CD4-positive, alpha-beta T cell (primary cell): Measurements from ENCODE around the gene RPL18A. TPM values are rescaled to one million over a fixed set of nuclear protein-coding genes. Genes with fewer than 3 reads are reported as not detected.

Experiments used
- ATAC-seq: fragments of 200-7000 bp; cut with Tn5 transposase; one replicate; pipeline ENCODE4 v1.10.0; 2022; ENCODE audit warnings: mild to moderate bottlenecking; ENCODE audit not compliant: poor library complexity
- CTCF ChIA-PET: fragments of 350-600 bp; sonication (Branson Sonifier 250); formaldehyde crosslinking; loops from one replicate; lab custom pipeline; 2021; ENCODE audit warnings: antibody characterized with exemption, inconsistent platforms; lab: Charles Lee
- POLR2A ChIA-PET: fragments of 350-600 bp; sonication (Branson Sonifier 250); formaldehyde crosslinking; loops from one replicate; lab custom pipeline; 2021; ENCODE audit warnings: antibody characterized with exemption, inconsistent platforms; lab: Charles Lee
- DNase-seq, 14 experiments: peaks; one replicate each; pipeline ENCODE4 v3.0.0-alpha.2; 2013 to 2020; ENCODE audit warnings: mixed read lengths in 2 of 14
- H3K27ac ChIP-seq, 2 donors: one replicate each; pipeline versions ENCODE4 v1.5.1 to v1.7.0; 2013; ENCODE audit warnings: low read length in 2 of 2, low read depth in 1 of 2, mild to moderate bottlenecking in 1 of 2
- H3K27me3 ChIP-seq, 2 experiments: 1 replicate in 1 of 2; 2 replicates in 1 of 2; pipeline versions ENCODE4 v1.6.1 to v1.7.0; 2013; ENCODE audit warnings: low read length in 2 of 2, control low read depth in 1 of 2, mild to moderate bottlenecking in 1 of 2, moderate library complexity in 1 of 2; ENCODE audit not compliant: insufficient read depth in 2 of 2, control insufficient read depth in 1 of 2
- H3K36me3 ChIP-seq: one replicate; pipeline ENCODE4 v1.6.1; 2013; ENCODE audit warnings: low read length, control low read depth; ENCODE audit not compliant: insufficient read depth
- H3K4me1 ChIP-seq: one replicate; pipeline ENCODE4 v1.6.1; 2013; ENCODE audit warnings: low read length, control low read depth; ENCODE audit not compliant: insufficient read depth
- H3K4me3 ChIP-seq: one replicate; pipeline ENCODE4 v1.5.1; 2013; ENCODE audit warnings: mild to moderate bottlenecking, low read length, moderate library complexity
- H3K9me3 ChIP-seq, 2 experiments: 1 replicate in 1 of 2; 2 replicates in 1 of 2; pipeline versions ENCODE4 v1.6.1 to v1.7.0; 2013; ENCODE audit warnings: low read length in 2 of 2, mild to moderate bottlenecking in 2 of 2, control low read depth in 1 of 2, moderate library complexity in 1 of 2; ENCODE audit not compliant: control insufficient read depth in 1 of 2, insufficient read depth in 1 of 2
- H3K27ac Mint-ChIP-seq: one replicate; pipeline ENCODE4 v1.8.0; 2020; ENCODE audit warnings: mixed read lengths
- H3K27me3 Mint-ChIP-seq: one replicate; pipeline ENCODE4 v1.8.0; 2021; ENCODE audit warnings: mixed read lengths
- H3K36me3 Mint-ChIP-seq: one replicate; pipeline ENCODE4 v1.8.0; 2021; ENCODE audit warnings: low read depth, mixed read lengths
- H3K4me1 Mint-ChIP-seq: one replicate; pipeline ENCODE4 v1.8.0; 2021; ENCODE audit warnings: low read depth, mixed read lengths
- H3K4me3 Mint-ChIP-seq: one replicate; pipeline ENCODE4 v1.8.0; 2020; ENCODE audit warnings: mild to moderate bottlenecking, mixed read lengths
- H3K9me3 Mint-ChIP-seq: one replicate; pipeline ENCODE4 v1.8.0; 2020; ENCODE audit warnings: mixed read lengths
- intact Hi-C, 2 experiments: fragments of 100-400 bp; cut with DNase I in 1 of 2; cut with micrococcal nuclease in 1 of 2; formaldehyde crosslinking; loops; one replicate each; pipeline versions ENCODE4 v1.15.1 to v1.9.0; 2023 to 2025; cut with DNase I, micrococcal nuclease
- total RNA-seq, 174 experiments: library from RNA in 2 of 174; stranded (reverse) in 2 of 174; gene quantifications; one replicate each; pipeline ENCODE4 v1.2.3 and lab custom pipeline; 2021 to 2026
- TF ChIP-seq, protein P1 (sequence below): fragments of 200-600 bp; IDR thresholded peaks from one replicate; pipeline ENCODE4 v1.8.0; 2022; ENCODE audit warnings: antibody characterized with exemption, mild to moderate bottlenecking

RPL18A gene
- total RNA-seq, 2 experiments from 2014 or later: 4,157 to 4,260 TPM

DNA sequence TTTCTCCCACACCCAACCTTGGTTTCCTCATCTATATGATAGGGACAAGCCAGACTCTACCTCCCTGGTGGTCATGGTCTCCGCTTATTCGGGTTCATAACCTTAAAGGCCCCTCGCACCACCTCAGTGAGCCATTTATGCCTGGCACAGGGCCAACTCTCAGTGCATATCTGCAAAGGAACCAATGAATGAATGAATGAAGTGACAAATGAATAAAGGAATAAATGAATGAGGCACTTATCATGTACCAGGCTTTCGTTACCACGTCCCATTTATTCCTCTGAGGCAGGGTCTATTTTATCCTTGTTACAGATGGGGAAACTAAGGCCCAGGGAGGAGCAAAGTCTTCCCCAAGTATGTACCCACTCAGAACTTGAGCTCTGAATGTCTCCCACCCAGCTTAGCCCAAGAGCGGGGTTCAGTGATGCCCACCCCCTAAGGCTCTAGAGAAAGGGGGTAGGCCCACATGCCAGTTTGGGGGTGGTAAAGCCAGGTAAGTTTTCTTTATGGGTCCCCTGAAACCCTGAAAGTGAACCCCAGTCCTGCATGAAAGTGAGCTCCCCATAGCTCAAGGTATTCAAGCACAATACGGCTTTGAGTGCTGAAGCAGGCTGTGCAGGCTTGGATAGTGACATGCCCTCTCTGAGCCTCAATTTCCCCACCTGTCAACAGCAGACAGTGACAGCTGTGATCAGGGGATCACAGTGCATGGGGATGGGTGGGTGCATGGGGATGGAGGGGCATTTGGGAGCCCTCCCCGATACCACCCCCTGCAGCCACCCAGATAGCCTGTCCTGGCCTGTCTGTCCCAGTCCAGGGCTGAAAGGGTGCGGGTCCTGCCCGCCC lies 11.5 kb downstream of the RPL18A start:
- Histone ChIP-seq H3K27ac (no peak overlapping the region), H3K4me1 (peaks cover 35% of the 10 kb centered on the region), H3K9me3 (no peaks in the 10 kb centered on the region), H3K27me3 (no peaks in the 10 kb centered on the region), H3K4me3 (peak overlapping the region; percentile 58), H3K36me3 (no peaks in the 10 kb centered on the region)
- Mint-ChIP-seq H3K9me3 (no peaks in the 10 kb centered on the region), H3K4me1 (peaks cover 19% of the 10 kb centered on the region), H3K27me3 (no peaks in the 10 kb centered on the region), H3K36me3 (no peaks in the 10 kb centered on the region), H3K27ac (peak overlapping the region; percentile 34), H3K4me3 (peak overlapping the region; percentile 91)
- DNase-seq (no peak), ATAC-seq (no peak)
- ChIA-PET POLR2A (interaction anchor here (0.7 to 4.3 kb wide), 6 partner anchors 11 to 129 kb away, joined by 3 to 57 read pairs (median 6); partner anchors contain the start of genes CCDC124, JAK3 and RPL18A), CTCF (interaction anchor here (0.6 to 4.2 kb wide), 6 partner anchors 12 to 1720 kb away, joined by 4 to 28 read pairs (median 4); partner anchors contain the start of genes CCDC124 and RPL18A)
- TF ChIP-seq, protein P1, sequence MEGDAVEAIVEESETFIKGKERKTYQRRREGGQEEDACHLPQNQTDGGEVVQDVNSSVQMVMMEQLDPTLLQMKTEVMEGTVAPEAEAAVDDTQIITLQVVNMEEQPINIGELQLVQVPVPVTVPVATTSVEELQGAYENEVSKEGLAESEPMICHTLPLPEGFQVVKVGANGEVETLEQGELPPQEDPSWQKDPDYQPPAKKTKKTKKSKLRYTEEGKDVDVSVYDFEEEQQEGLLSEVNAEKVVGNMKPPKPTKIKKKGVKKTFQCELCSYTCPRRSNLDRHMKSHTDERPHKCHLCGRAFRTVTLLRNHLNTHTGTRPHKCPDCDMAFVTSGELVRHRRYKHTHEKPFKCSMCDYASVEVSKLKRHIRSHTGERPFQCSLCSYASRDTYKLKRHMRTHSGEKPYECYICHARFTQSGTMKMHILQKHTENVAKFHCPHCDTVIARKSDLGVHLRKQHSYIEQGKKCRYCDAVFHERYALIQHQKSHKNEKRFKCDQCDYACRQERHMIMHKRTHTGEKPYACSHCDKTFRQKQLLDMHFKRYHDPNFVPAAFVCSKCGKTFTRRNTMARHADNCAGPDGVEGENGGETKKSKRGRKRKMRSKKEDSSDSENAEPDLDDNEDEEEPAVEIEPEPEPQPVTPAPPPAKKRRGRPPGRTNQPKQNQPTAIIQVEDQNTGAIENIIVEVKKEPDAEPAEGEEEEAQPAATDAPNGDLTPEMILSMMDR: no peak
- intact Hi-C loops: loop anchor here in 1 of 2 experiments (2.0 kb wide), 1 partner anchor 62 kb away; the partner anchor contains the start of gene CCDC124

DNA sequence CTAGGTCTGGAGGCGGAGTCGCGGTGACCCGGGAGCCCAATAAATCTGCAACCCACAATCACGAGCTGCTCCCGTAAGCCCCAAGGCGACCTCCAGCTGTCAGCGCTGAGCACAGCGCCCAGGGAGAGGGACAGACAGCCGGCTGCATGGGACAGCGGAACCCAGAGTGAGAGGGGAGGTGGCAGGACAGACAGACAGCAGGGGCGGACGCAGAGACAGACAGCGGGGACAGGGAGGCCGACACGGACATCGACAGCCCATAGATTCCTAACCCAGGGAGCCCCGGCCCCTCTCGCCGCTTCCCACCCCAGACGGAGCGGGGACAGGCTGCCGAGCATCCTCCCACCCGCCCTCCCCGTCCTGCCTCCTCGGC lies 12.2 kb downstream of the RPL18A start, which contains the start of gene SLC5A5:
SLC5A5 (plus strand) TSS at position 68 of the 373 bp plus-strand sequence. CDS start 375 bp downstream, outside the sequence.
- H3K36me3 Mint-ChIP-seq: no peaks in the 10 kb centered on the region
- peaks cover 35% of the 10 kb centered on the region for H3K4me1 ChIP-seq
- peak within 1 kb of the TSS; percentile 91 for H3K4me3 Mint-ChIP-seq
- ATAC-seq (no peak), DNase-seq (peak in 5 of 14 experiments; percentile 20 to 55 (median 42))
- no peaks in the 10 kb centered on the region for H3K27me3 ChIP-seq
- ChIA-PET POLR2A (interaction anchor here (0.7 to 4.3 kb wide), 5 partner anchors 12 to 129 kb away, joined by 3 to 57 read pairs (median 8); partner anchors contain the start of genes CCDC124, JAK3 and RPL18A), CTCF (interaction anchor here (0.6 to 4.2 kb wide), 5 partner anchors 13 to 1720 kb away, joined by 4 to 28 read pairs (median 4); partner anchors contain the start of genes CCDC124 and RPL18A)
- no peaks in the 10 kb centered on the region for H3K36me3 ChIP-seq
- H3K4me3 ChIP-seq: peak within 1 kb of the TSS; percentile 58
- no peaks in the 10 kb centered on the region for H3K9me3 Mint-ChIP-seq
- peaks cover 19% of the 10 kb centered on the region for H3K4me1 Mint-ChIP-seq
- peak within 1 kb of the TSS in 1 of 2 donors; percentile 25 for H3K27ac ChIP-seq
- H3K27me3 Mint-ChIP-seq: no peaks in the 10 kb centered on the region
- TF ChIP-seq, protein P1: no peak
- no peaks in the 10 kb centered on the region for H3K9me3 ChIP-seq
- peak within 1 kb of the TSS; percentile 34 for H3K27ac Mint-ChIP-seq
- intact Hi-C loops: loop anchor here (1.0 to 2.0 kb wide), 2 partner anchors 10 to 61 kb away; partner anchors contain the start of gene CCDC124 (in 1 of the 2)

DNA sequence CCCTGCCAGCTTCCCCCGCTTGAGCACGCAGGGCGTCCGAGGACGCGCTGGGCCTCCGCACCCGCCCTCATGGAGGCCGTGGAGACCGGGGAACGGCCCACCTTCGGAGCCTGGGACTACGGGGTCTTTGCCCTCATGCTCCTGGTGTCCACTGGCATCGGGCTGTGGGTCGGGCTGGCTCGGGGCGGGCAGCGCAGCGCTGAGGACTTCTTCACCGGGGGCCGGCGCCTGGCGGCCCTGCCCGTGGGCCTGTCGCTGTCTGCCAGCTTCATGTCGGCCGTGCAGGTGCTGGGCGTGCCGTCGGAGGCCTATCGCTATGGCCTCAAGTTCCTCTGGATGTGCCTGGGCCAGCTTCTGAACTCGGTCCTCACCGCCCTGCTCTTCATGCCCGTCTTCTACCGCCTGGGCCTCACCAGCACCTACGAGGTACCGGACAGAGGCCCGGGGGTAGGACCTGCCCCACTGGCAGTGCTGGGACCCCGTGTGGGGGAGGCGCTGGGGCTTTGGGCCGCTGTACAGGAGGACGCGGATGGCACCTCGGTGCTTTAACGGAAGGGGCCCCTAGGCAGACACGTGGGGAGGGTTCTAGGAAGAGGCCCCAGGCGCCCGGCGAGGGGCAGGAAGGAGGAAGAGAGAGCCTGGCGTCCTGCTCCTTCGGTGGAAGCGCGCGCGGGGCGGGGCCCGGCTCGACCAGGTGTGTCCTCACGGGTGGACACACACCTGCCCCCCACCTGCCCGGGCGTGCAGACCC lies 12.7 kb downstream of the RPL18A start:
- ATAC-seq (peak; percentile 12), DNase-seq (peak in 7 of 14 experiments; percentile 39 to 61 (median 55))
- Mint-ChIP-seq H3K27ac (no peak overlapping the region), H3K4me3 (peak overlapping the region; percentile 79), H3K27me3 (no peaks in the 10 kb centered on the region), H3K4me1 (peaks cover 19% of the 10 kb centered on the region), H3K36me3 (no peaks in the 10 kb centered on the region), H3K9me3 (no peaks in the 10 kb centered on the region)
- peaks cover 35% of the 10 kb centered on the region for H3K4me1 ChIP-seq
- POLR2A ChIA-PET: interaction anchor here (0.7 to 4.3 kb wide), 4 partner anchors 12 to 61 kb away, joined by 3 to 57 read pairs (median 18); partner anchors contain the start of genes CCDC124, JAK3 and RPL18A
- peak overlapping the region; percentile 58 for H3K4me3 ChIP-seq
- TF ChIP-seq, protein P1: no peak
- H3K27me3 ChIP-seq: no peaks in the 10 kb centered on the region
- no peaks in the 10 kb centered on the region for H3K9me3 ChIP-seq
- H3K36me3 ChIP-seq: no peaks in the 10 kb centered on the region
- peak overlapping the region in 1 of 2 donors; percentile 25 for H3K27ac ChIP-seq
- intact Hi-C loops: loop anchor here in 1 of 2 experiments (1.0 kb wide), 1 partner anchor 10 kb away; no protein-coding TSS in a partner anchor
- CTCF ChIA-PET: interaction anchor here (0.6 to 4.2 kb wide), 5 partner anchors 13 to 1721 kb away, joined by 4 to 28 read pairs (median 4); partner anchors contain the start of genes CCDC124 and RPL18A
